Kasumi-1 (cell line): ENCODE data around the gene KLHDC8A.

ENCODE experiments used
- DNase-seq, 2 experiments: peaks; one replicate each; lab custom pipeline; 2025; lab: John Stamatoyannopoulos, UW

Gene KLHDC8A

GRCh38 chr1:205296154-205296553 lies 60.6 kb downstream of the KLHDC8A start:
- no peak for DNase-seq

- DNase-seq, result no peak
These were observed 61.8 kb downstream of the KLHDC8A start for GRCh38 chr1:205294934-205295333.

GRCh38 chr1:205294175-205294917 lies 62.4 kb downstream of the KLHDC8A start:
- no peak for DNase-seq

GRCh38 chr1:205293350-205294074 lies 63.2 kb downstream of the KLHDC8A start:
- no peak for DNase-seq

GRCh38 chr1:205291596-205291995 lies 65.1 kb downstream of the KLHDC8A start:
- no peak for DNase-seq

- peak; percentile 96 to 97 for DNase-seq
These were observed 68.8 kb downstream of the KLHDC8A start for GRCh38 chr1:205287767-205288559.

- DNase-seq, result no peak
These were observed 69.6 kb downstream of the KLHDC8A start for GRCh38 chr1:205287076-205287475.

GRCh38 chr1:205286335-205286950 lies 70.3 kb downstream of the KLHDC8A start:
- DNase-seq, result no peak
